ENCODE data around the gene ZNF799. TPM values are rescaled to one million over a fixed set of nuclear protein-coding genes. Genes with fewer than 3 reads are reported as not detected.

The ZNF799 gene
- total RNA-seq, result 4.2 and 5.0 TPM in 2 replicates

GRCh38 chr19:12400633-12401502, at the start of gene ZNF799:
ZNF799 (minus strand) TSS chr19:12401271; CDS start chr19:12401070, 201 bp downstream.

GRCh38 chr19:12440541-12441316, 39.7 kb upstream of the ZNF799 start, which contains the start of gene ZNF443:
ZNF443 (minus strand) TSS chr19:12441021; CDS start chr19:12440914, 107 bp downstream.

DNA sequence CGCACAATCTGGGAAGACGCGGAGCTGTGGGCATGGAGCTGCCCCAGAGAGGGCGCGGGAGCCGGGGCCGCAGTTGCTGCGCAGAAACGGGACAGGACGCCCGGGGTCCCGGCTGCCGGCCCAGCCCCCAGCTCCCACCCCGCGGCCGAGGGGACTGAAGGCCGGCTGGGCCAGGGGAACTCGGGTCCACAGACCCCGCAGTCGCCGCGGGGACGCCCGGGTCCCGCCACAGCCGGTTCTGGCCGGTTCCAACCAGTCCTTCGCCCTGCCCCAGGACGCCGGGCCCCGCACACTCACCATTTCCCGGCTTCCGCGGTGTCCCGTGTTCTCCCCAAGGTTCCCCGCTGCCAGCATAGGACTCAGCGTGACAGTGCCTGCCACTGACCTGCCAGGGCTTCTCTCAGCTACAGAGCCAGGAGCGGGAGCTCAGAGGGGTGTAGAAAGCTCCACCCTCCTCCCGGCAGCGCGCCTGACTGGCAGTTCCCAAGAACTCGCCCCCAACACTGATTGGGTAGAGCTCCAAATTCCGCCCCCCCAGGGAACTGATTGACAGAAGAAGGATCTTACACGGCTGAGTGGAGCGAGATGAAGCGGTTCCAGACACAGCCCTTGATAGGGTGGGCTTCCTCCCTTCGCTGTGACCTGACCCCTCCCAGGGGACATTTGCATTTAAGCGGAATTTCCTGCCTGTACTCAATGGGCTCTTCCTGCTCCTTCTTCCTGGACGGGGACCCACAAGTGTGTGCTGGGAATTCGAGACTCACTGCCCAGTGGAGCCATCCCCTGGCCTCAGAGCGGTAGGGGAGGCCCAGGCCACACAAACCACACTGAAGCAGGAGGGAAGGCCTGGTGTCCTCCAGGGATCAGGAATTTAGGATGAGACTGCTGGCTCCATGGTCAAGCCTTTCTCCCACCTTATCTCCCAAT, 35.6 kb downstream of the ZNF799 start, which contains the start of gene ZNF442:
Gene ZNF442 (minus strand): TSS at position 448 of the 927 bp plus-strand sequence. CDS start 2,052 bp downstream, outside the sequence.

Other genes starting within 250 kb of the ZNF799 start
- gene ZNF625, start 244.5 kb downstream of the ZNF799 start, total RNA-seq, result 15.9 and 18.6 TPM in 2 replicates
- gene ZNF136, start 238.2 kb downstream of the ZNF799 start, total RNA-seq, result 8.1 and 10.7 TPM in 2 replicates
- gene ZNF44, start 106.4 kb downstream of the ZNF799 start, total RNA-seq, result 7.3 and 15.2 TPM in 2 replicates
- 4.2 and 8.2 TPM in 2 replicates for gene ZNF563, start 67.6 kb downstream of the ZNF799 start, total RNA-seq
- 6.3 and 12.7 TPM in 2 replicates for gene ZNF442, start 35.6 kb downstream of the ZNF799 start, total RNA-seq
- gene ZNF443, start 39.8 kb upstream of the ZNF799 start, total RNA-seq, result 3.7 and 3.8 TPM in 2 replicates
- gene ZNF709, start 83.5 kb upstream of the ZNF799 start, total RNA-seq, result 3.1 and 5.9 TPM in 2 replicates
- 8.6 and 11.6 TPM in 2 replicates for gene ZNF564, start 150.2 kb upstream of the ZNF799 start, total RNA-seq
- 7.3 and 10.9 TPM in 2 replicates for gene ZNF490, start 209.5 kb upstream of the ZNF799 start, total RNA-seq
- gene ZNF791, start 209.6 kb upstream of the ZNF799 start, total RNA-seq, result 15.9 and 17.5 TPM in 2 replicates

Measured in regular cardiac myocyte (primary cell).